Breast epithelium (tissue), 4 donors: ENCODE measurements around the gene VAMP2. TPM values are rescaled to one million over a fixed set of nuclear protein-coding genes. Genes with fewer than 3 reads are reported as not detected.

ENCODE experiments used
- DNase-seq, 2 donors: peaks; one replicate each; pipeline ENCODE4 v3.0.0-alpha.2; 2019; ENCODE audit warnings: low spot score in 2 of 2
- H3K27ac ChIP-seq, 2 donors: fragments of 200-600 bp; sonication (generic) in 1 of 2; one replicate each; pipeline ENCODE4 v1.5.1; 2016 to 2019; ENCODE audit warnings: mild to moderate bottlenecking in 1 of 2
- H3K27me3 ChIP-seq, 2 donors: fragments of 200-600 bp; sonication (generic) in 1 of 2; one replicate each; pipeline versions ENCODE4 v1.5.1 to v1.6.0; 2017 to 2019; ENCODE audit warnings: control low read depth in 1 of 2, mild to moderate bottlenecking in 1 of 2
- H3K36me3 ChIP-seq: fragments of 200-600 bp; one replicate; pipeline ENCODE4 v1.5.1; 2019
- H3K4me1 ChIP-seq, 2 donors: fragments of 200-600 bp; sonication (generic); one replicate each; pipeline ENCODE4 v1.5.1; 2016 to 2019; ENCODE audit warnings: control low read depth in 1 of 2
- H3K4me3 ChIP-seq, 3 donors: fragments of 200-600 bp; sonication (generic); 1 replicate in 2 of 3; 2 replicates in 1 of 3; pipeline ENCODE4 v1.5.1; 2016 to 2019; ENCODE audit warnings: mild to moderate bottlenecking in 3 of 3, moderate library complexity in 2 of 3
- H3K9me3 ChIP-seq, 2 donors: fragments of 200-600 bp; sonication (generic) in 1 of 2; one replicate each; pipeline ENCODE4 v1.5.1; 2016 to 2019; ENCODE audit warnings: control low read depth in 1 of 2
- POLR2A ChIP-seq: fragments of 450-650 bp; IDR thresholded peaks from one replicate; pipeline ENCODE4 v1.6.1; 2016; ENCODE audit warnings: antibody characterized with exemption, mild to moderate bottlenecking, moderate library complexity
- POLR2AphosphoS5 ChIP-seq, 3 donors: sonication (generic); formaldehyde crosslinking; IDR thresholded peaks; one replicate each; pipeline ENCODE4 v1.6.1; 2017; ENCODE audit warnings: antibody characterized with exemption in 3 of 3
- intact Hi-C: fragments of 100-400 bp; cut with DNase I; formaldehyde crosslinking; loops from one replicate; pipeline ENCODE4 v1.15.1; 2023; ENCODE audit warnings: low total_unique reads
- total RNA-seq, 3 donors: library from RNA; depleted of rRNA; stranded (reverse); fragments of >200 nt; gene quantifications; one replicate each; pipeline ENCODE4 v1.1.0, GENCODE V29; 2016
- TF ChIP-seq, protein P1 (sequence below), 3 donors: fragments of 450-650 bp; IDR thresholded peaks; one replicate each; pipeline ENCODE4 v1.5.1; 2016 to 2017; ENCODE audit warnings: antibody characterized with exemption in 3 of 3, mild to moderate bottlenecking in 3 of 3, moderate library complexity in 3 of 3

VAMP2 gene
- total RNA-seq, 3 donors from 2014 or later: 21.8 to 30.2 (median 28.1) TPM

DNA sequence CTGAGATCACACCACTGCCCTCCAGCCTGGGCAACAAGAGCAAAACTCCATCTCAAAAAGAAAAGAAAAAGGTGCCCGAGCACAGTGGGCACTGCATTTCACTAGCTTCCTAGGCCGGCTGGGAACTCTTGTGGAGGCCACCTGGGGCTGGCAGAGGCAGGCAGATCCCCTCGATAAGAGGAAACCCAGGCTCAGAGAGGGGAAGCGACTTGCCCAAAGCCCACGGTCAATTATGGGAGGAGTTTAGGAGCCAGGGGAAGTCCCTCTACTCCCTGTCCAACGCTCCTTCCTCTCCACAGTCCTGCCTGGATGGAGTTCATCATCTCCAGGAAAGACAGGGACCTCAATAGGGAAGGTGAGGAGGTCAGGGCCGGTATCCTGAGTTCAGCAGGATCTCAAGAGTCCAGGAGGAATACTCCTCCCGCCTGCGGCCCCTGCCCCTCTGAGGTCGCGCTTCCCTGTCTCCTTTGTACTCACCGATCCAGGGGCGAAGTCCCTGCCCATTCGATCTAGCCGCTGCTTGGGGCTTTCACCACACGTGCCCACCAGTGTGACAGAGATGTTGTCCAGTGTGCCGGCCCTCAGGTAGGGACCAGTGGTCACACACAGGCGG, 45.3 kb downstream of the VAMP2 start:
- Histone ChIP-seq H3K9me3 (no peaks in the 10 kb centered on the region), H3K27me3 (peaks cover 0 to 6% of the 10 kb centered on the region in 2 donors), H3K4me3 (peak overlapping the region; percentile 43 to 71 (median 66)), H3K36me3 (no peaks in the 10 kb centered on the region), H3K4me1 (peaks cover 4 to 13% of the 10 kb centered on the region in 2 donors), H3K27ac (peak overlapping the region; percentile 92 to 94)
- intact Hi-C loops: no loop called here
- DNase-seq: no peak
- TF ChIP-seq, protein P1, sequence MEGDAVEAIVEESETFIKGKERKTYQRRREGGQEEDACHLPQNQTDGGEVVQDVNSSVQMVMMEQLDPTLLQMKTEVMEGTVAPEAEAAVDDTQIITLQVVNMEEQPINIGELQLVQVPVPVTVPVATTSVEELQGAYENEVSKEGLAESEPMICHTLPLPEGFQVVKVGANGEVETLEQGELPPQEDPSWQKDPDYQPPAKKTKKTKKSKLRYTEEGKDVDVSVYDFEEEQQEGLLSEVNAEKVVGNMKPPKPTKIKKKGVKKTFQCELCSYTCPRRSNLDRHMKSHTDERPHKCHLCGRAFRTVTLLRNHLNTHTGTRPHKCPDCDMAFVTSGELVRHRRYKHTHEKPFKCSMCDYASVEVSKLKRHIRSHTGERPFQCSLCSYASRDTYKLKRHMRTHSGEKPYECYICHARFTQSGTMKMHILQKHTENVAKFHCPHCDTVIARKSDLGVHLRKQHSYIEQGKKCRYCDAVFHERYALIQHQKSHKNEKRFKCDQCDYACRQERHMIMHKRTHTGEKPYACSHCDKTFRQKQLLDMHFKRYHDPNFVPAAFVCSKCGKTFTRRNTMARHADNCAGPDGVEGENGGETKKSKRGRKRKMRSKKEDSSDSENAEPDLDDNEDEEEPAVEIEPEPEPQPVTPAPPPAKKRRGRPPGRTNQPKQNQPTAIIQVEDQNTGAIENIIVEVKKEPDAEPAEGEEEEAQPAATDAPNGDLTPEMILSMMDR (IDR thresholded peaks at IDR 0.05): peak in 1 of 3 donors; percentile 9
- no peak for TF ChIP-seq POLR2A

- intact Hi-C loops: no loop called here
- H3K27me3 ChIP-seq: peaks cover 0 to 6% of the 10 kb centered on the region in 2 donors
- H3K4me3 ChIP-seq: no peak overlapping the region
- no peaks in the 10 kb centered on the region for H3K36me3 ChIP-seq
- no peaks in the 10 kb centered on the region for H3K9me3 ChIP-seq
- no peak overlapping the region for H3K27ac ChIP-seq
- no peak for TF ChIP-seq POLR2AphosphoS5 (IDR thresholded peaks at IDR 0.05)
- TF ChIP-seq, protein P1 (IDR thresholded peaks at IDR 0.05): no peak
- no peak for TF ChIP-seq POLR2A
- H3K4me1 ChIP-seq: peaks cover 4 to 12% of the 10 kb centered on the region in 2 donors
- no peak for DNase-seq
Observed at GRCh38 chr17:8116776-8117175, 46.0 kb downstream of the VAMP2 start.

GRCh38 chr17:8110907-8111306, 51.8 kb downstream of the VAMP2 start:
- H3K4me3 ChIP-seq: no peak overlapping the region
- intact Hi-C loops: no loop called here
- peaks cover 0 to 16% of the 10 kb centered on the region in 2 donors for H3K27me3 ChIP-seq
- TF ChIP-seq, protein P1 (IDR thresholded peaks at IDR 0.05): no peak
- TF ChIP-seq POLR2AphosphoS5 (IDR thresholded peaks at IDR 0.05): no peak
- TF ChIP-seq POLR2A: no peak
- no peaks in the 10 kb centered on the region for H3K9me3 ChIP-seq
- H3K4me1 ChIP-seq: no peaks in the 10 kb centered on the region
- H3K27ac ChIP-seq: no peak overlapping the region
- no peak for DNase-seq
- H3K36me3 ChIP-seq: no peaks in the 10 kb centered on the region

- Histone ChIP-seq H3K27ac (peak overlapping the region in 1 of 2 donors; percentile 9), H3K36me3 (no peaks in the 10 kb centered on the region), H3K4me3 (peak overlapping the region in 2 of 3 donors; percentile 64 to 75), H3K27me3 (peaks cover 0 to 16% of the 10 kb centered on the region in 2 donors), H3K9me3 (no peaks in the 10 kb centered on the region), H3K4me1 (no peaks in the 10 kb centered on the region)
- intact Hi-C loops: no loop called here
- DNase-seq: no peak
- TF ChIP-seq POLR2AphosphoS5 (IDR thresholded peaks at IDR 0.05) (no peak), POLR2A (no peak)
- TF ChIP-seq, protein P1 (IDR thresholded peaks at IDR 0.05): no peak
Observed at GRCh38 chr17:8110456-8110804, 52.3 kb downstream of the VAMP2 start.

- H3K27me3 ChIP-seq: peaks cover 0 to 16% of the 10 kb centered on the region in 2 donors
- H3K4me3 ChIP-seq: peak overlapping the region in 2 of 3 donors; percentile 64 to 75
- H3K4me1 ChIP-seq: no peaks in the 10 kb centered on the region
- intact Hi-C loops: no loop called here
- peak overlapping the region in 1 of 2 donors; percentile 9 for H3K27ac ChIP-seq
- TF ChIP-seq POLR2AphosphoS5 (IDR thresholded peaks at IDR 0.05): peak in 1 of 3 donors; percentile 34
- no peak for TF ChIP-seq POLR2A
- TF ChIP-seq, protein P1 (IDR thresholded peaks at IDR 0.05): peak; percentile 65 to 86 (median 76)
- peak; percentile 66 to 78 for DNase-seq
- H3K36me3 ChIP-seq: no peaks in the 10 kb centered on the region
- no peaks in the 10 kb centered on the region for H3K9me3 ChIP-seq
Observed at GRCh38 chr17:8109661-8110455, 52.9 kb downstream of the VAMP2 start.
